Activated CD8-positive, alpha-beta memory T cell treated with anti-CD3 and anti-CD28 coated beads, Interleukin-2, amount 50 U/mL, for 1 hour (primary cell): Measurements from ENCODE around the gene MUC2.

Experiments
- DNase-seq: peaks from one replicate; pipeline ENCODE4 v3.0.0-alpha.2; 2020; ENCODE audit errors: extremely low read depth

The MUC2 gene

DNA sequence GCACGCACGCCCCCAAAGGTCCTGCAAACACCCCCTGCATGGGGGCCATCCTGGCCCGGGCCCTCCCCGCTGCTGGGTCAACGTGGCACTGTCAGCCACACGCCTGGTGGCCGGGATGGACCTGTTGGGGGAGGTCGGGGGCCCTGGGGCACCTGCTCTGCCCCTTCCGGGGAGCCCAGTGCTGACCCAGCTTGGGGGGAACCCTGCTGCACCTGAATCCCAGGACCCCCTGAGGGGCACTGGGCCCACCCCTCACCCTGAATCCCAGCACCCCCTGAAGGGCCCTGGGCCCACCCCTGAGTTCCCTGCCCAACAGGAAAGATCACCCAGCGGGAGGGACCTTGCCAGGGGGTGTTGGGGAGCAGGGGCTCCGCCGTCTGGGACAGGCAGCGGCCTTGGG is 37.7 kb upstream of the MUC2 start:
- no peak for DNase-seq

DNA sequence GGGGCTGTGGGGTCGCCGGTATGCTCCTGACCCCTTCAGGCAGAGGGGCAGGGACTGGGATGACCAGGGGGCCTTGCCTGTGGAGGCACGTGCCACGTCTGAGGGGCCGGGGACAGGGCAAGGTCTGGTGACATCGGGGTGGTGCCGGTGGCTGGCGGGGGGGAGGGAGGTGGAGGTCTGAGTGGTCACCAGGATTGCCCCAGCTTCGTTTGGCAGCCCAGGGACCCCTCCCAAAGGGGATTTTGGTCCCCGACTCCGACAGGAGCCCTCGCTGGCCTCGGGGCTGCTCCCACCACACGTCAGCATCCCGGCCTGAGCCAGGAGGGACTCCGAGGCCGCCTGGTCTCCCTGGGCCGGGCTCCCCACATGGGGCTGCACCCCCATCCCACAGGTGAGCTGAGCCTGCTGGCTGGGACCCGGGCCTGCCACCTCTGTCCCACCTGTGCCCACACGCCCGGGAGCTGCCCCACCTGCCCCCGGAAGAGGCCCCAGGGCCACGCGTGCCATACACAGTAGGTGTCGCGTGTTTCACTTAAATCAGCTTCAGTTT is 37.1 kb upstream of the MUC2 start:
- no peak for DNase-seq

DNA sequence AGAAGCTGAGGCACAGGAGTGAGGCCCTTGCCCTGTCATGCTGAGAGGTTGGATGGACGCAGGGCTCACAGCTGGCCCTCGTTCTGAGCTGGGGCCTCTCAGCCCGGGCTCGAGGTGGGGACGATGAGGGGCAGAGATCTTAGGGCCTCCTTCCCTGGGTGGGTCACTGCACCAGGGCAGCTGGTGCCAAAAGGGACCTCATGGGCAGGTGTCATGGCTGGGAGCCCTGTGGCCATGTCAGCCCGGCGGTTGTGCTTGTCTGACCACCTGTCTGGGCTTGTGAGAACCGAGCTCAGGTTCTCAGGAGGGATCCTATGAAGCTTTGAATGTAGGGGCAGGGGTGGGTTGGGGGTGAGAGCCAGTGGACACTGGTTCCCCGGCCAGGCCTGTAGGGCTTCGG is 36.3 kb upstream of the MUC2 start:
- no peak for DNase-seq

DNA sequence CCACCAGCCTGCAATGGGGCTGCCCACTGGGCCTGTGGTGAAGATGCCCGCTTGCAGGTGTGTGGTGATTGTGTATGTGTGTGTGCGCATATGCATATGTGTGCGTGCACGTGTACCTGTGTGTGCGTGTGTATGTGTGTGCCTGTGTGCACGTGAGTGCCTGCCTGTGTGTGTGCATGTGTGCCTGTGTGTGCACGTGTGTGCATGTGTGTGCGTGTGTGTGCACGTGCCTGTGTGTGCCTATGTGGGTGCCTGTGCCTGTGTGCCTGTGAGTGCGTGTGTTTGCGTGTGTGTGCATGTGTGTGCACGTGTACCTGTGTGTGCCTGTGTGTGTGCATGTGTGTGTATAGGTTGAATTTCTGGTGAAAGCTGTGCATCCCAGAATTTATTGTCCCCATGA is 35.8 kb upstream of the MUC2 start:
- no peak for DNase-seq

DNA sequence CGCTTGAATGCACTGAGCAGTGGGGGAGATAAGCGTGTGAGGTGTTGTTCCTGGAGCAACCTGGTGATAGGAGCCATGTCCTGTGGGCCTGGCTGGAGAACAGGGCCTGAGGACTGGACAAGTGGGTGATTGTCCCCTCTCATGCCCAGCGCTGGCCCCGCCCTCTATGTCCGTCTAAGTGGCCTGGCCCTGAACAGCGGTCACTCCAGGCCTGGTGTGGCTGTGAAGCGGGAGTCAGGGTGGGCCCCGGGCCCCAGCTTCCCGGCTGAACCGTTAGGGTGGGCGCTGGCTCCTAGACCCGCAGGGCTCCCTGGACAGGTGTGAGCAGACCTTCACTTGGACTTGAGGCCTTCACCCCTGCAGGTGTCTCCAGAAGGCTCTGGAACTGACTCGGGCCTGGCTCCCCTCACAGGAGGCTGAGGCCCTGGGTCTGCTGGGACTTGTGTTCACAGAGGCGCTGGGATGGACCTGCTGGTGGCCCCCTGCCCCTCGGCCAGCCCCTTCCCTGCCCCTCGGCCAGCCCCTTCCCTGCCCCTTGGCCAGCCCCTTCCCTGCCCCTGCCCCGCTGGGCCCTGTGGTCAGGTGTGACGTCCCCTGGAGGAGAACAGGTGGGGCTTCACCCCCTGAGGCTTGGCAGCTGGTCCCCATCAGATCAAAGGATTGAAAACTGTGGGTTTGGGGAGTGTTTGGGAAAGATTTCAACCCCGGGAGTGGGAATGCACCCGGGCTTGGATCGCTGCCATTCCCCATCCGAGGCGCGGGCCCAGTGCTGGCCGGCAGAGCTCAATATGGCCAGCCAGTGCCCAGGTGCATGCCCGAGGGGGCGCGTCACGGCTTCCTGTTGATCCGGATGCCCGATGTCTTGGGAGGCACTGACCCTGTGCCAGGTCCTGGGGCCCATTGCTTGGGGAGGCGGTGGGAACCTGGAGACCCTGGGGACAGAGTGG is 34.9 kb upstream of the MUC2 start:
- no peak for DNase-seq

DNA sequence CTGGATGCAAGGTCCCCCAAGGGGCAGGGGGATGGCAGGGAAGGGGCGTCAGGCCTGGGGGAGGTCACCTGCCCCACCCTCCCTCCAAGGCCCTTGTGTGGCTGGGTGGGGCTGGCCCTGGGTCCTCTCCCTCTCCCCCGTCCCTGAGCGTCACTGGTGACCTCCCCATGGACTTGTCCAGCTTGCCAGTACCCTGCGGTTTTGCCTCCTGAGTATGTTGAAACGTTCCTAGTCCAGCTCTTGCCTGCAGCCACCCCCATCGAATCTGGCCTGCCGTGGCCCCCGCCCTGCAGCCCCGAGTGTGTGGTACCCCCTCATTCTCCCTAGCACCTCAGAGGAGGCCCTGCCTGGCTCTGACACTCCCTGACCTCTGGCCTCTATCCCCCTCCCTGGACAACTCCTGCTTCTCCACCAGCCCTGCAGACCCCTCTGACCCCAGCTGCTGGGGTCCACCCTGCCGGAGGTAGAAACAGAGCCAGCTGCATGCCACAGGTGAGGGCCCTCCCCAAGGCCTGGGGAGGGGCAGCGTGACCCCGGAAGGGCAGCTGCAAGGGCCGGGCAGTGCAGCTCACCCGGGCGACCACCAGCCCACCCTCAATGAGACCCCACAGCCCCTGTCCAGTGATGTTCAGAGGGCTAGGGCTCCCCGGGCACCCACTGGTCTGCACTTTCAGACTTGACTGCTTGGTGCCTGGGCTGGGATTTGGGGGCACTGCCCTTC is 34.1 kb upstream of the MUC2 start:
- DNase-seq, result no peak

DNA sequence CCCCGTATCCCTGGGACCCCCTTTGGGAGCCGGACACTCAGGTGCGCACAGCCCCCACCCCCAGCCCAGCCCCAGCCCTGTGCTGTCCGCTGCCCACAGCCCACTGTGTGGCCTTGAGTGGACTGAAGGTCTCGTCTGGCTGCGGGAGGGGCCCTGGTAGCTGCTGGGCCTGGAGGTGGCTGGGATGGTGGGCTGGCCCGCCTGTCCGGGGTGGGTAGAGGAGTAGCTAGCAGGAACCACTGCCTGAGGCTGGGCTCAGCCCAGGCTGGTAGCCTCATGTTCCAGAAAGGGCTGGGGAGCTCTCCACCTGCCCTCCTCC is 33.6 kb upstream of the MUC2 start:
- DNase-seq, result no peak

DNA sequence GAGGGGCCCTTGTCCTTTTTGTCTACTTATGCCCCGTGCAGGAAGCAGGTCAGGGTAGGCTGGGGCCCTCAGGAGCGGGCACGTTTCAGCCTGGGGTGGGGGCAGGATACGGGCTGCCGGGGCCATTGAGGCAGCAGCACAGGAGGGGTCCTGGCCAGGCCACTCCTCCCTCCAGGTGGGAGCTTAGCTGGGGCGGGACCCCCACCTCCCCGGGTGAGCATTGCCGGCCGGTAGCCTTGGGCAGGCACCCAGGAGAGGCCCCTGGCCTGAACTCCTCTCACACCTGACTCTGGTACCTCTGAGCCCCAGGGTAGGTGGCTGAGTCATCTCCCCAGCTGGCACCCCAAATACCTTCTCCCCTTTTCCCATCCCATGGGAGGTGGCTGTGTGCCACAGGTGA is 33.2 kb upstream of the MUC2 start:
- no peak for DNase-seq

DNA sequence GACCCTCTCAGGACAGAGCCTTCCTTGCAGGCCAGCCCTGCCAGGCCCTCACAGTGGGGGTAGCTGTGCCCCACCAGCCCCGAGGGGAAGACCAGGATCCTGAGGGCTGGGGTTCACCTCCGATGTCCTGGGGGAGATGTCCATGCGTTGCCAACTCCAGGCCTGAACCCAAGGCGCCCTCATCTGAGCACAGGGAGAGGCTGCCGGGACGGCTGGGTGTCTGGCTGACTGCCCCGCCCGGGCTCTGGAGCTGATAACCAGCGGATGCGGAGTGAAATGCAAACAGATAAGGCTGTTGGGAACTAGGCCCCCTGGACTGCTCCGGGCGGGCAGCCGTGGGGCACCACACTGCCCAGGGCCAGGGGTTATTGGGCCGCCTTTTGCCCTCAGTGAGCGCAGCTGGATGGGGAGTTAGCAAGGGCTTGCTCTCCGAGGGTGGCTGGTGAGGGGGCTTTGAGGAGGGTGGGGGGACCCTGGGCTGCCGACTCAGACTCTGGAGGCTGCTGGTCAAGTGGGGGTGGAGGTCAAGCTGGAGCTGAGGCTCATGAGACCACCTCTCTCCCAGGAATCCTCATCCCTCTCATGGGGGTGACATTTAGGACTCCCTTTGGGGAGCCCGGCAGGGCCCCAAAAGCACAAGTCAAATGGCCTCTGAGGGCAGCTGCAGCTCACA is 32.6 kb upstream of the MUC2 start:
- DNase-seq, result no peak

DNA sequence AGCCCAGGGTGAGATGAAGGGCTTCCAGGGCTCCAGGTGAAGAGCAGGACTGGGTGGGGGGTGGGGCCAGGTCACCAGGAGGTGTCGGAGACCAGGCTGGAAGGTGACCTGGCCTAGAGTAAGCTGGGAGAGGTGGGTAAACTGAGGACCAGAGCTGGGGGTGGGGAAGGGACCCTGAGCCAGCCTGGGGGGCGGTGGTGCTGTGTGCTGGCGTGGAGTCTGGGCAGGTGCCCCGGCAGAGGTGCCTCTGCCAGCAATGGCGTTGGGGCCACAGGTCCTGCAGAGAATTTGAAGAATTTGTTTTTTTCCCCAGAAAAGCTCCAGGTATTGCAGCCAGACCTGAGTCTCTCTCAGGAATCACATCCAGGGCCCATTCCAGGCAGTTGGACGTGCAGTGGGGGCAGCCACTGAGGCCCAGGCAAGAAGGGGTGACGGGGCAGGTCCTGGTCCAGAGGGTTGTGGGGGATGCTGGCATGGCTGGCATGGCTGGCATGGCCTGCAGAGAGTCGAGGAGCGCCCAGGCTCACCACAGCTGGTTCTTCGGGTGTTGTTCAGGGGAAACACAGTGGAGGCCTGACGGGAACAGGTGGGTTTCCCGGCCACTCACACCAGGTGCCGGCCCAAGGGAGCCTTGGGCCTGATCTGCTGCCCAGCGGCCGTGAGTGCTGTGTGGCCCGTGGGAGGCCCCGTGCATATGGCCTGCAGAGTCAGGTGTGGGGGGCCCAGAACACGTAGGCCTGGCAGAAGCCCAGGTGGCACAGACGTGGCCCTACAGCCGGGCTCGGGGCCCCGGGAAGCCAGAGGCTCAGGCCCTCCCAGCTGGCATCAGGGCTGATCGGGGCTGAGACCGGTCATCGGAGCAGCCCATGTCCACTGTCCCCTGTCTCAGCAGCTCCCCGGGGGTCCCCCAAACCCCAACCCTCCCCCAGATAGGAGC is 31.8 kb upstream of the MUC2 start:
- no peak for DNase-seq

DNA sequence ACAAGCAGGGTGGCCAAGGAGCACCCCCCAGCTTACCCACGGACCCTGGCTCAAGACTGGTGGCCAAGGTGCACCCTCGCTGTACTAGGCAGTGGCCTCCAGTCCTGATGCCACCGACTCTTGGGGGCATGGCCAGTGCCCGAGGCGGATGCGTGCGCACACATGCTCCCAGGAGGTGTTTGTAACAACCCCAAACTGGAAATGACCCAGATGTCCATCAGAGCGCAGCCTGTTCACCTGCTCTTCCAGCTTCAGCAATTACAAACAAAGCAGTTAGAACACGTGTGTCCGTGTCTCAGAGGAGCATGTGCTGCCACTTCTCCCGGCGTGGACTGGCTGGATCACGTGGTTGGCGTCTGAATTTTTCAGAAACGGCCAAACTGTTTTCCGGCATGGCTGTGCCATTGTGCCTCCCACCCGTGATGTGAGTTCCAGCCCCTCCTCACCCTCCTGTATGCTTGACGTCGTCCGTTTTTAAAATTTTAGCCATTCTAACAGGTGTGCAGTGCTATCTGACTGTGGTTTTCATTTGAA is 31.0 kb upstream of the MUC2 start:
- no peak for DNase-seq

DNA sequence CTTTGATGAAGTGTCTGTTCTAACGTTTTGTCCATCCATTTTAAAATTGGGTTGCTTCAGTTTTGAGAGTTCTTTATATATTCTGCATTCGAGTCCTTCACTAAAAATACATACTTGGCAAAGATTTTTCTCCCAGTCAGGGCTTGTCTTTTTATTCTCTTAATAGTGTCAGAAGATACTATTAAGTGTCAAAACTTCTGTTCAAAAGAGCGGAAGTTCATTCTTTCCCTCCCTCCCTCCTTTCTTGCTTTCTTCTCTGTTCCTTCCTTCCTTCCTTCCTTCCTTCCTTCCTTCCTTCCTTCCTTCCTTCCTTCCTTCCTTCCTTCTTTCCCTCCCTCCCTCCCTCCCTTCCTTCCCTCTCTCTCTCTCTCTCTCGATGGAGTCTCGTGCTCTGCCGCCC is 30.5 kb upstream of the MUC2 start:
- DNase-seq, result no peak

DNA sequence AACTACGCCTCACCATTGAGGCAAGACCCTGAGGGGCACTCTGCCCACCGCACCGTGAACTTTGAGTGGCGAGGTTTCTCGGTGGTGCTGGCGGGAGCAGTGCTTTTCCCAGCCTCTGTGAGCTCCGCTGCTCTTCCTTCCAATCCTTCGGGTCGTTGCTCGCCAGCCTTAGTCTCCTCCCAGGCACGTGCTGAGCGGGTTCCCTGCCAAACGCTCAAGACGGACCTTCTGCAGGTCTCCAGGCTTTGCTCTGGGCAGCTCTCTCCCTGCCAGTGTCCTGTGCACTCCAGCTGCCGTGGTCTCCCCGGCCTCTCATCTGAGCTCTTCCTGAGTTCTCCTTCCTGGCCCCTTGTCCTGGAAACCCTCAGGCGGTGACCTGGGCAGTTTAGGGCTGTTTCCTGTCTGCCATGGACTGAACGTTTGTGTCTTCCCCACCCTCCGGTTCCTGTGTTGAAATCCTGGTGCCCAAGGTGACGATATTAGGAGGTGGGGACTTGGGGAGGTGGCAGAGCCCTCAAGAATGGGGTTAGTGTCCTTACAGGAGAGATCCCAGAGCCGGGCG is 27.0 kb upstream of the MUC2 start:
- no peak for DNase-seq

DNA sequence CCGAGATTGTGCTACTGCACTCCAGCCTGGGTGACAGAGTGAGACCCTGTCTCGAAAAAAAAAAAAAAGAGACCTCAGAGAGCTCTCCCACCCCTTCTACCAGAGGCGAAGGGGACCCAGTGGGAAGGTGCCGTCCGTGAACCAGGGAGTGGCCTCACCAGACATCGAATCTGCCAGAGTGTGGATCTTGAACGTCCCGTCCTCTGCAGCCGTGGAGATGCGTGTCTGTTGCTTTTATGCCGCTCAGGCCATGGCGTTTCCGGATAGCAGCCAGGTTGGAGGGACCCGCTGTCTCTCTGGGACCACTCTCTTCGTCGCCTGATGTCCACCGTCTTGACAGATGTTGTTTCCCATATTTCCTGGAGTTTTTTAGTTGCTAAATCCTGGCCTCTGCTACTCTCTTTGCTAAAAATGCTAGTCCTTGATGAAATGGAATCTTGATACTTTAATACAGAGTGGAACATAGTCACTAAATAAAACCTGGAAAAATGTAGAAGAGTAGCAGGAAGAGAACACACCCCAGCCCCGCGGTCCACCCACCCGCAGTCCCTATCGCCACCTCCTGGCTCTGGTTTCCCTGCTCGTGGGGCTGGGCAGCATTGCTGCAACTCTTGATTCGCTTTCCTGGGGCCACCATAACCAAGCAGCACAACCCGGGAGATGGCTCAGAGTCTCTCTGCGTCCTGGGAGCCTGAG is 26.2 kb upstream of the MUC2 start:
- no peak for DNase-seq

DNA sequence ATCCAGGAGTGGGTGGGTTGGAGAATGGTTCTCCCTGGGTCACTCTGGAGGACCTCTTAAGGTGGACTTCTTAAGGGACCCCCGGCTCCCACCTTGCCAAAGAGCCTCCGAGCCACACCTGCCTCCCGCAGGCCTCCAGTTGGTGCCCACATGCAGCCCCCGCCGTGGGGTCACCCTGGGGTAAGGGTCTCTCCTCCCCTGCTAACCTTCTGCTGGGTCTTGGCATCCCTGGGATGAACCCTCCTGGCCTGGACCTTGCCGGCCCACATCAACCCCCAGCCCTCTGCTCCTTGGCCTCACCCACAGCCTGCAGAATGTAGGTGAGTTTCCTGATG is 25.6 kb upstream of the MUC2 start:
- DNase-seq, result no peak

DNA sequence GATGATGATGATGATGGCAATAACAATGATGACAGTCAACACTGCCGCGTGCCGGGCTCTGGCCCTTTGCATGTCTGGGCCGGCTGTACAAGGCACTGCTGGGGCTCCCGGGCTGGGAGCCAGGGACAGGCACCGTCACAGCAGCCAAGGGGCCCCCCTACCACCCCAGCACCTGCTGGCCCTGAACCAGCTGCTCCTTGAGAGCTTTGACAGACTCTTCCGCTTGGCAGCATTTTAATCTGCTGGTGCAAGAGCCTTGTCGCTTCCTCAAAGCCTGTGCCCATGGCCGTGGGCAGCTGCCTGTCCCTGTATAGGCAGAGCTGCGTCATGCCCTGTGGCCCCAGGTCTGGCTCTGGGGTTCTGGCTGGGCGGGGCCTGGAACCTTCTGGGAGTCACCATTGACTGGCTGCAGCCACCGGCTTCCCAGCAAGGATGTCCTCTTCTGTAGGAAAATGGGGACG is 25.2 kb upstream of the MUC2 start:
- no peak for DNase-seq

DNA sequence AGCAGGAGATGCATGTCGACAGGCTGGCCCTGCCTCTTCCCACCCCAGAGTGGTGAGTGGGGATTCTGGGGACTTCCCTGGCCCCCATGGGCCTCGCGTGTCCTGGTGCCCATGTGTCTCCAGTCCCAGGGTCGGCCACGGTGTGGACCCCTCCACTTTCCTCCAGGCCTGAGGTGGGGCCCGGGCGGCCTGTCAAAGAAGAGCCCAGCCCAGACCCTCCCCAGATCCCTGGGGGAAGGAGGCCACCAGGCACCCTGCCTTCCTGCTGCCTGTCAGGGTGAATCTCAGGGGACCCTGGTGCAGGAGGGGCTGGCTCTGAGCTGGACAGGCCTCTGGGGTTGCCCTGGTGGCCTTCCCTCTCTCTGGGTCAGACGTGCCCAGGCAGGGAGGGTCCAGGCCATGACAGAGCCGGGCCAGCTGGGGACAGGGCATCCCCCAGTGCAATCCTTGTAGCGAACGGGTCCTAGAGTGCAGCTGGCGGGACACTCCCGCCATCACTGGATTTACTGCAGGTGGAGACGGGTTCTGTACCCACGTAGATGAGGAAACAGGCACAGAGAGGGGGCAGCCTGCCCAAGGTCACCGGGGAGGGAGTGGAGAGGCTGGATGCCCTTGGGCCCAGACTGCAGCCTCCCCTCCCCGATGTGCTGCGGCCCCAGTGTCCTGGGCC is 24.6 kb upstream of the MUC2 start:
- DNase-seq, result no peak

DNA sequence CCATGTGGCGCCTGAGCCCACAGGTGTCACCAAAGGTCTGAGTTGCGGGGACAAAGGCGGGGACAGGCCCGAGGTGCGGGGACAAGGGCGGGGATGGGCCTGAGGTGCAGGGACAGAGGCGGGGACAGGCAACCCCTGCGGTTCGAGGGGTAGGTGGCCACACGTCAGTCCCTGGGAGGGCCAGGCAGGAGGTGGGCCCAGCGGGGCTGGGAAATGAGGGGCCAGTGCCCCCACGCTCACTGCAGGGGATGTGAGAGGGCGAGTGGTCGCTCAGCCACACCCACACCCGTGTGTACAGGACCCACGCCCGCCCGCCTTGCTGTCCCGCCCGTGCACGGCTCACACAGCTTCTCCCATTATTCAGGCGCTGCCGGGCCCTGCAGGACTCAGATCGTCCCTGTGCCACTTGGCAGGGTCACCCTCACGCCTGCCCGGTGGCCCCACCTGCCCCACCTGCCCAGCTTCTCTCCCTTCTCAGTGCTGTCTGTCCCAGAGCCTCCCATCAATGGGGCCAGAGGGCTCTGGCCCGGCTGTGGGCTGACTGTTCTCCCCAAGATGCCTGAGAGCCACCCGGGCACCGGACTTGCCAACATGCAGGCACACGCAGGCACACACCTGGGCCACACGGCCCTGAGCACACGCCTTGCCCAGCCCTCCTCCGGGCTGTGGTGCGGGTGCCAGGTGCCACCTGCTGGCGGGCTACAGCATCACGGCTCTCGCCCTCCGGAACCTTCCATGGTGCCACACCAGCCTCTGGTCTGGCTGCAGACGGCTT is 23.9 kb upstream of the MUC2 start:
- DNase-seq, result peak; percentile 24
